Neural crest cell (in vitro differentiated cells): Measurements from ENCODE around the gene GAGE12C. TPM values are rescaled to one million over a fixed set of nuclear protein-coding genes. Genes with fewer than 3 reads are reported as not detected.
"Not testable (repeated sequence)": the region's sequence is repeated elsewhere in the genome, so short reads cannot be mapped to it uniquely, and the experiment has no call there.

Source experiments
- DNase-seq: peaks from one replicate; pipeline ENCODE4 v3.0.0; 2021; ENCODE audit warnings: low read depth, mixed read lengths, low spot score
- H3K27ac Mint-ChIP-seq: one replicate; pipeline ENCODE4 v1.8.0; 2021; ENCODE audit warnings: mild to moderate bottlenecking, mixed read lengths; ENCODE audit not compliant: unreplicated experiment
- H3K27me3 Mint-ChIP-seq: 2 replicates; pipeline ENCODE4 v1.8.0; 2021; ENCODE audit warnings: low read depth, mild to moderate bottlenecking, mixed read lengths
- H3K36me3 Mint-ChIP-seq: 2 replicates; pipeline ENCODE4 v1.8.0; 2021; ENCODE audit warnings: low read depth, mild to moderate bottlenecking, mixed read lengths
- H3K4me1 Mint-ChIP-seq: 2 replicates; pipeline ENCODE4 v1.8.0; 2021; ENCODE audit warnings: mixed read lengths
- H3K4me3 Mint-ChIP-seq: one replicate; pipeline ENCODE4 v1.8.0; 2021; ENCODE audit warnings: mild to moderate bottlenecking, mixed read lengths
- H3K9me3 Mint-ChIP-seq: 2 replicates; pipeline ENCODE4 v1.8.0; 2021; ENCODE audit warnings: mixed read lengths
- long read RNA-seq: library from polyadenylated mRNA; unstranded; transcript quantifications from one replicate; pipeline ENCODE4 v2.0.0, GENCODE V29; 2020
- total RNA-seq: library from RNA; stranded (reverse); gene quantifications from 2 replicates; pipeline ENCODE4 v1.2.1, GENCODE V29; 2021

The GAGE12C gene, protein sequence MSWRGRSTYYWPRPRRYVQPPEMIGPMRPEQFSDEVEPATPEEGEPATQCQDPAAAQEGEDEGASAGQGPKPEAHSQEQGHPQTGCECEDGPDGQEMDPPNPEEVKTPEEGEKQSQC
- total RNA-seq, result not detected in 2 replicates
- long read RNA-seq, result 0 reads

DNA sequence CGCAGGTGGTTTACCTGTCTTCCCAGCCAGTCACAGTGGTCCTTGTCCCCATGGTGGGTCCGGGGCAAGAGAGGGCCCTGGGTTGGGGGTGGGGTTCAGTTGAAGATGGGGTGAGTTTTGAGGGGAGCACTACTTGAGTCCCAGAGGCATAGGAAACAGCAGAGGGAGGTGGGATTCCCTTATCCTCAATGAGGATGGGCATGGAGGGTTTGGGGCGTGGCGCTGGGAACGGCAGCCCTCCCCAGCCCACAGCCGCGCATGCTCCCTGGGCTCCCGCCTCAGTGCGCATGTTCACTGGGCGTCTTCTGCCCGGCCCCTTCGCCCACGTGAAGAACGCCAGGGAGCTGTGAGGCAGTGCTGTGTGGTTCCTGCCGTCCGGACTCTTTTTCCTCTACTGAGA is at the start of gene GAGE12C:
Gene GAGE12C, plus strand, starts transcription at position 301 of the 400 bp plus-strand sequence. CDS start 1,155 bp downstream, outside the sequence.
- not testable (repeated sequence) for H3K9me3 Mint-ChIP-seq, H3K4me3 Mint-ChIP-seq, H3K36me3 Mint-ChIP-seq, H3K27me3 Mint-ChIP-seq, H3K27ac Mint-ChIP-seq, DNase-seq, H3K4me1 Mint-ChIP-seq

GRCh38 chrX:49541433-49541832 is 9.5 kb downstream of the GAGE12C start, which contains the start of gene GAGE12D:
TSS of gene GAGE12D (plus strand) at chrX:49541733. CDS start at chrX:49542888, 1,155 bp downstream.
- H3K27me3 Mint-ChIP-seq, H3K4me3 Mint-ChIP-seq, H3K36me3 Mint-ChIP-seq, DNase-seq, H3K9me3 Mint-ChIP-seq, H3K27ac Mint-ChIP-seq, H3K4me1 Mint-ChIP-seq: not testable (repeated sequence)

DNA sequence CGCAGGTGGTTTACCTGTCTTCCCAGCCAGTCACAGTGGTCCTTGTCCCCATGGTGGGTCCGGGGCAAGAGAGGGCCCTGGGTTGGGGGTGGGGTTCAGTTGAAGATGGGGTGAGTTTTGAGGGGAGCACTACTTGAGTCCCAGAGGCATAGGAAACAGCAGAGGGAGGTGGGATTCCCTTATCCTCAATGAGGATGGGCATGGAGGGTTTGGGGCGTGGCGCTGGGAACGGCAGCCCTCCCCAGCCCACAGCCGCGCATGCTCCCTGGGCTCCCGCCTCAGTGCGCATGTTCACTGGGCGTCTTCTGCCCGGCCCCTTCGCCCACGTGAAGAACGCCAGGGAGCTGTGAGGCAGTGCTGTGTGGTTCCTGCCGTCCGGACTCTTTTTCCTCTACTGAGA is 19.0 kb downstream of the GAGE12C start, which contains the start of gene GAGE12E:
Gene GAGE12E, plus strand, starts transcription at position 301 of the 400 bp plus-strand sequence. CDS start 1,155 bp downstream, outside the sequence.
- not testable (repeated sequence) for H3K27ac Mint-ChIP-seq, DNase-seq, H3K36me3 Mint-ChIP-seq, H3K4me1 Mint-ChIP-seq, H3K27me3 Mint-ChIP-seq, H3K4me3 Mint-ChIP-seq, H3K9me3 Mint-ChIP-seq

DNA sequence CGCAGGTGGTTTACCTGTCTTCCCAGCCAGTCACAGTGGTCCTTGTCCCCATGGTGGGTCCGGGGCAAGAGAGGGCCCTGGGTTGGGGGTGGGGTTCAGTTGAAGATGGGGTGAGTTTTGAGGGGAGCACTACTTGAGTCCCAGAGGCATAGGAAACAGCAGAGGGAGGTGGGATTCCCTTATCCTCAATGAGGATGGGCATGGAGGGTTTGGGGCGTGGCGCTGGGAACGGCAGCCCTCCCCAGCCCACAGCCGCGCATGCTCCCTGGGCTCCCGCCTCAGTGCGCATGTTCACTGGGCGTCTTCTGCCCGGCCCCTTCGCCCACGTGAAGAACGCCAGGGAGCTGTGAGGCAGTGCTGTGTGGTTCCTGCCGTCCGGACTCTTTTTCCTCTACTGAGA is 28.6 kb downstream of the GAGE12C start, which contains the start of gene GAGE12F:
Gene GAGE12F, plus strand, starts transcription at position 301 of the 400 bp plus-strand sequence. CDS start 1,155 bp downstream, outside the sequence.
- H3K9me3 Mint-ChIP-seq, H3K36me3 Mint-ChIP-seq, H3K27ac Mint-ChIP-seq, DNase-seq, H3K4me3 Mint-ChIP-seq, H3K27me3 Mint-ChIP-seq, H3K4me1 Mint-ChIP-seq: not testable (repeated sequence)

DNA sequence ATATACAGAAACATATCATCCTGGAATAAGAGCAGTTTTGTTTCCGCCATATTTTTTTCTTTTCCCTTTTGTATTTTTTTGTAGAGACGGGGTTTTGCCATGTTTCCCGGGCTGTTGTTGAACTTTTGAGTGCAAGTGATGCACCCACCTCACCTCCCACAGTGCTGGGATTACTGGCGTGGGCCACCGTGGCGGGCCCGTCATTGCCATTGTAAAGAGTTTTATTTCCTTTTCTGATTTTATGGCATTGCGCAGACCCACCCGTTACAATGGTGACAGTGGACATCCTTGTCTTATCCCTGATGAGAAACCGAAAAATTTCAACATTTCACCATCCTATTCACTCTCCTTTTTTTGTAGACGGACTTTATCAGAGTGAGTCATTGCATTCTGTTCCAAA is 36.8 kb downstream of the GAGE12C start:
- not testable (repeated sequence) for H3K27ac Mint-ChIP-seq, DNase-seq, H3K4me1 Mint-ChIP-seq, H3K9me3 Mint-ChIP-seq, H3K27me3 Mint-ChIP-seq, H3K36me3 Mint-ChIP-seq, H3K4me3 Mint-ChIP-seq

GRCh38 chrX:49569152-49569551 is 37.2 kb downstream of the GAGE12C start:
- not testable (repeated sequence) for H3K4me3 Mint-ChIP-seq

DNA sequence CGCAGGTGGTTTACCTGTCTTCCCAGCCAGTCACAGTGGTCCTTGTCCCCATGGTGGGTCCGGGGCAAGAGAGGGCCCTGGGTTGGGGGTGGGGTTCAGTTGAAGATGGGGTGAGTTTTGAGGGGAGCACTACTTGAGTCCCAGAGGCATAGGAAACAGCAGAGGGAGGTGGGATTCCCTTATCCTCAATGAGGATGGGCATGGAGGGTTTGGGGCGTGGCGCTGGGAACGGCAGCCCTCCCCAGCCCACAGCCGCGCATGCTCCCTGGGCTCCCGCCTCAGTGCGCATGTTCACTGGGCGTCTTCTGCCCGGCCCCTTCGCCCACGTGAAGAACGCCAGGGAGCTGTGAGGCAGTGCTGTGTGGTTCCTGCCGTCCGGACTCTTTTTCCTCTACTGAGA is 38.1 kb downstream of the GAGE12C start, which contains the start of gene GAGE12G:
Gene GAGE12G, plus strand, starts transcription at position 301 of the 400 bp plus-strand sequence. CDS start 1,155 bp downstream, outside the sequence.
- not testable (repeated sequence) for H3K27ac Mint-ChIP-seq, H3K4me1 Mint-ChIP-seq, DNase-seq, H3K4me3 Mint-ChIP-seq, H3K36me3 Mint-ChIP-seq, H3K9me3 Mint-ChIP-seq, H3K27me3 Mint-ChIP-seq

More at GRCh38 chrX:49569152-49569551, 37.2 kb downstream of the GAGE12C start:
- not testable (repeated sequence) for H3K27me3 Mint-ChIP-seq, DNase-seq, H3K4me1 Mint-ChIP-seq, H3K27ac Mint-ChIP-seq, H3K9me3 Mint-ChIP-seq, H3K36me3 Mint-ChIP-seq

DNA sequence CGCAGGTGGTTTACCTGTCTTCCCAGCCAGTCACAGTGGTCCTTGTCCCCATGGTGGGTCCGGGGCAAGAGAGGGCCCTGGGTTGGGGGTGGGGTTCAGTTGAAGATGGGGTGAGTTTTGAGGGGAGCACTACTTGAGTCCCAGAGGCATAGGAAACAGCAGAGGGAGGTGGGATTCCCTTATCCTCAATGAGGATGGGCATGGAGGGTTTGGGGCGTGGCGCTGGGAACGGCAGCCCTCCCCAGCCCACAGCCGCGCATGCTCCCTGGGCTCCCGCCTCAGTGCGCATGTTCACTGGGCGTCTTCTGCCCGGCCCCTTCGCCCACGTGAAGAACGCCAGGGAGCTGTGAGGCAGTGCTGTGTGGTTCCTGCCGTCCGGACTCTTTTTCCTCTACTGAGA is 47.7 kb downstream of the GAGE12C start, which contains the start of gene GAGE12H:
Gene GAGE12H, plus strand, starts transcription at position 301 of the 400 bp plus-strand sequence. CDS start 1,155 bp downstream, outside the sequence.
- H3K4me1 Mint-ChIP-seq, H3K36me3 Mint-ChIP-seq, H3K27me3 Mint-ChIP-seq, H3K27ac Mint-ChIP-seq, DNase-seq, H3K4me3 Mint-ChIP-seq, H3K9me3 Mint-ChIP-seq: not testable (repeated sequence)

Other genes starting within 250 kb of the GAGE12C start
- gene GAGE10, start 228.5 kb upstream of the GAGE12C start, total RNA-seq, result not detected in 2 replicates
- not detected in 2 replicates for gene GAGE12J, start 210.1 kb upstream of the GAGE12C start, total RNA-seq
- gene GAGE13, start 200.6 kb upstream of the GAGE12C start, total RNA-seq, result not detected in 2 replicates
- gene GAGE12D, start 9.6 kb downstream of the GAGE12C start, total RNA-seq, result not detected in 2 replicates
- gene GAGE12E, start 19.1 kb downstream of the GAGE12C start, total RNA-seq, result not detected in 2 replicates
- gene GAGE12F, start 28.7 kb downstream of the GAGE12C start, total RNA-seq, result not detected in 2 replicates
- not detected in 2 replicates for gene GAGE12G, start 38.2 kb downstream of the GAGE12C start, total RNA-seq
- not detected in 2 replicates for gene GAGE12H, start 47.8 kb downstream of the GAGE12C start, total RNA-seq
- not detected in 2 replicates for gene GAGE2A, start 57.3 kb downstream of the GAGE12C start, total RNA-seq
- not detected in 2 replicates for gene GAGE1, start 66.8 kb downstream of the GAGE12C start, total RNA-seq
- not detected in 2 replicates for gene PAGE1, start 163.8 kb downstream of the GAGE12C start, total RNA-seq